GM23338 (cell line): ENCODE measurements around the gene CIT. TPM values are rescaled to one million over a fixed set of nuclear protein-coding genes. Genes with fewer than 3 reads are reported as not detected.

ENCODE experiments used
- ATAC-seq: fragments of 200-7000 bp; cut with Tn5 transposase; 3 replicates; pipeline ENCODE4 v1.9.1; 2020
- DNase-seq: peaks from one replicate; pipeline ENCODE4 v3.0.0-alpha.2; 2015; ENCODE audit warnings: low spot score
- H2AFZ ChIP-seq: fragments of 200-600 bp; sonication (generic); 2 replicates; pipeline ENCODE4 v1.8.0; 2016; ENCODE audit warnings: antibody characterized with exemption, mild to moderate bottlenecking, moderate library complexity
- H3F3A ChIP-seq: fragments of 200-600 bp; sonication (generic); replicated peaks from 2 replicates; pipeline ENCODE4 v1.8.0; 2017; ENCODE audit warnings: antibody characterized with exemption, mixed run types, low read depth
- H3K27ac ChIP-seq: fragments of 200-600 bp; sonication (generic); 2 replicates; pipeline ENCODE4 v1.6.1; 2016; ENCODE audit warnings: low read depth
- H3K27me3 ChIP-seq: fragments of 200-600 bp; sonication (generic); 2 replicates; pipeline ENCODE4 v1.8.0; 2016; ENCODE audit warnings: mild to moderate bottlenecking, mixed run types, moderate library complexity; ENCODE audit not compliant: insufficient read depth
- H3K36me3 ChIP-seq: fragments of 200-600 bp; sonication (generic); 2 replicates; pipeline ENCODE4 v1.8.0; 2016; ENCODE audit warnings: mild to moderate bottlenecking; ENCODE audit not compliant: insufficient read depth
- H3K4me1 ChIP-seq: fragments of 200-600 bp; sonication (generic); 2 replicates; pipeline ENCODE4 v1.8.0; 2016; ENCODE audit warnings: mild to moderate bottlenecking, moderate library complexity; ENCODE audit not compliant: insufficient read depth
- H3K4me2 ChIP-seq: fragments of 200-600 bp; sonication (generic); 2 replicates; pipeline ENCODE4 v1.7.1; 2017; ENCODE audit warnings: mixed run types
- H3K4me3 ChIP-seq: fragments of 200-600 bp; sonication (generic); 2 replicates; pipeline ENCODE4 v1.6.1; 2016; ENCODE audit warnings: mixed run types
- H3K79me2 ChIP-seq: fragments of 200-600 bp; sonication (generic); replicated peaks from 2 replicates; pipeline ENCODE4 v1.8.0; 2017; ENCODE audit warnings: mild to moderate bottlenecking; ENCODE audit not compliant: insufficient read depth
- H3K9me2 ChIP-seq: fragments of 200-600 bp; sonication (generic); 2 replicates; pipeline ENCODE4 v1.8.0; 2017; ENCODE audit not compliant: insufficient read depth
- H4K20me1 ChIP-seq: fragments of 200-600 bp; sonication (generic); replicated peaks from 2 replicates; pipeline ENCODE4 v1.8.0; 2017; ENCODE audit warnings: mild to moderate bottlenecking; ENCODE audit not compliant: insufficient read depth
- H3K27ac Mint-ChIP-seq: 2 replicates; pipeline ENCODE4 v1.8.0; 2020; ENCODE audit warnings: inconsistent platforms, mild to moderate bottlenecking, moderate library complexity, mixed read lengths
- H3K27me3 Mint-ChIP-seq: 3 replicates; pipeline ENCODE4 v1.8.0; 2022; ENCODE audit warnings: low read depth, mild to moderate bottlenecking, moderate library complexity, mixed read lengths, inconsistent platforms; ENCODE audit not compliant: insufficient read depth, poor library complexity
- H3K36me3 Mint-ChIP-seq: 3 replicates; pipeline ENCODE4 v1.8.0; 2021; ENCODE audit warnings: low read depth, mild to moderate bottlenecking, inconsistent platforms, moderate library complexity, mixed read lengths
- H3K4me1 Mint-ChIP-seq: 3 replicates; pipeline ENCODE4 v1.8.0; 2020; ENCODE audit warnings: mild to moderate bottlenecking, inconsistent platforms, mixed read lengths
- H3K4me3 Mint-ChIP-seq: 3 replicates; pipeline ENCODE4 v1.8.0; 2021; ENCODE audit warnings: moderate library complexity, mild to moderate bottlenecking, inconsistent platforms, mixed read lengths
- H3K9me3 Mint-ChIP-seq: 3 replicates; pipeline ENCODE4 v1.8.0; 2020; ENCODE audit warnings: moderate library complexity, mild to moderate bottlenecking, inconsistent platforms, mixed read lengths
- EZH2phosphoT487 ChIP-seq: fragments of 200-600 bp; sonication (generic); IDR thresholded peaks from one replicate; pipeline ENCODE4 v1.8.1; 2018; ENCODE audit warnings: antibody characterized with exemption; ENCODE audit not compliant: unreplicated experiment
- JUNB ChIP-seq: IDR thresholded peaks from one replicate; pipeline ENCODE4 v1.6.1; 2016; ENCODE audit warnings: antibody characterized with exemption; ENCODE audit not compliant: unreplicated experiment
- NANOG ChIP-seq: IDR thresholded peaks from 2 replicates; pipeline ENCODE4 v1.6.1; 2016; ENCODE audit warnings: antibody characterized with exemption, borderline replicate concordance
- REST ChIP-seq: IDR thresholded peaks from one replicate; pipeline ENCODE4 v1.6.1; 2018; ENCODE audit warnings: antibody characterized with exemption; ENCODE audit not compliant: unreplicated experiment
- ZNF114 ChIP-seq: fragments of 250-450 bp; sonication (Bioruptor Pico); IDR thresholded peaks from 2 replicates; pipeline ENCODE4 v1.5.0; 2020; ENCODE audit warnings: mild to moderate bottlenecking, moderate library complexity
- polyA plus RNA-seq: library from polyadenylated mRNA; unstranded; fragments of >200 nt; fragmentation: Nextera tagmentation; extraction: Ambion mirVana; gene quantifications from 2 replicates; pipeline ENCODE4 v1.2.1, GENCODE V29; 2016
- total RNA-seq: library from RNA; depleted of rRNA; stranded (reverse); fragments of >200 nt; shearing (Covaris generic); gene quantifications from 2 replicates; pipeline ENCODE4 v1.2.3, GENCODE V29; 2014
- TF ChIP-seq, protein P1 (sequence below): fragments of 250-450 bp; sonication (Bioruptor Pico); IDR thresholded peaks from 2 replicates; pipeline ENCODE4 v1.5.0; 2020; ENCODE audit warnings: mild to moderate bottlenecking, moderate library complexity

The CIT gene
- total and polyA plus RNA-seq, 2 experiments from 2014 or later = 9.7 to 47.8 TPM

- Histone ChIP-seq H3K4me1 (no peaks in the 10 kb centered on the region), H3F3A (no peaks in the 10 kb centered on the region), H2AFZ (no peak overlapping the region), H3K79me2 (no peaks in the 10 kb centered on the region), H3K4me3 (no peak overlapping the region), H4K20me1 (peaks cover 6% of the 10 kb centered on the region), H3K27ac (no peak overlapping the region), H3K4me2 (no peak overlapping the region), H3K36me3 (peaks cover 5% of the 10 kb centered on the region), H3K27me3 (no peaks in the 10 kb centered on the region), H3K9me2 (no peaks in the 10 kb centered on the region)
- H3K4me1 Mint-ChIP-seq = no peaks in the 10 kb centered on the region
- no peak for ATAC-seq
- H3K9me3 Mint-ChIP-seq = no peaks in the 10 kb centered on the region
- no peak overlapping the region for H3K27ac Mint-ChIP-seq
- DNase-seq = no peak
- no peak for TF ChIP-seq ZNF114 (CRISPR knock-in tag)
- no peak for TF ChIP-seq NANOG
- no peak for TF ChIP-seq EZH2phosphoT487
- no peak for TF ChIP-seq REST
- TF ChIP-seq, protein P1, sequence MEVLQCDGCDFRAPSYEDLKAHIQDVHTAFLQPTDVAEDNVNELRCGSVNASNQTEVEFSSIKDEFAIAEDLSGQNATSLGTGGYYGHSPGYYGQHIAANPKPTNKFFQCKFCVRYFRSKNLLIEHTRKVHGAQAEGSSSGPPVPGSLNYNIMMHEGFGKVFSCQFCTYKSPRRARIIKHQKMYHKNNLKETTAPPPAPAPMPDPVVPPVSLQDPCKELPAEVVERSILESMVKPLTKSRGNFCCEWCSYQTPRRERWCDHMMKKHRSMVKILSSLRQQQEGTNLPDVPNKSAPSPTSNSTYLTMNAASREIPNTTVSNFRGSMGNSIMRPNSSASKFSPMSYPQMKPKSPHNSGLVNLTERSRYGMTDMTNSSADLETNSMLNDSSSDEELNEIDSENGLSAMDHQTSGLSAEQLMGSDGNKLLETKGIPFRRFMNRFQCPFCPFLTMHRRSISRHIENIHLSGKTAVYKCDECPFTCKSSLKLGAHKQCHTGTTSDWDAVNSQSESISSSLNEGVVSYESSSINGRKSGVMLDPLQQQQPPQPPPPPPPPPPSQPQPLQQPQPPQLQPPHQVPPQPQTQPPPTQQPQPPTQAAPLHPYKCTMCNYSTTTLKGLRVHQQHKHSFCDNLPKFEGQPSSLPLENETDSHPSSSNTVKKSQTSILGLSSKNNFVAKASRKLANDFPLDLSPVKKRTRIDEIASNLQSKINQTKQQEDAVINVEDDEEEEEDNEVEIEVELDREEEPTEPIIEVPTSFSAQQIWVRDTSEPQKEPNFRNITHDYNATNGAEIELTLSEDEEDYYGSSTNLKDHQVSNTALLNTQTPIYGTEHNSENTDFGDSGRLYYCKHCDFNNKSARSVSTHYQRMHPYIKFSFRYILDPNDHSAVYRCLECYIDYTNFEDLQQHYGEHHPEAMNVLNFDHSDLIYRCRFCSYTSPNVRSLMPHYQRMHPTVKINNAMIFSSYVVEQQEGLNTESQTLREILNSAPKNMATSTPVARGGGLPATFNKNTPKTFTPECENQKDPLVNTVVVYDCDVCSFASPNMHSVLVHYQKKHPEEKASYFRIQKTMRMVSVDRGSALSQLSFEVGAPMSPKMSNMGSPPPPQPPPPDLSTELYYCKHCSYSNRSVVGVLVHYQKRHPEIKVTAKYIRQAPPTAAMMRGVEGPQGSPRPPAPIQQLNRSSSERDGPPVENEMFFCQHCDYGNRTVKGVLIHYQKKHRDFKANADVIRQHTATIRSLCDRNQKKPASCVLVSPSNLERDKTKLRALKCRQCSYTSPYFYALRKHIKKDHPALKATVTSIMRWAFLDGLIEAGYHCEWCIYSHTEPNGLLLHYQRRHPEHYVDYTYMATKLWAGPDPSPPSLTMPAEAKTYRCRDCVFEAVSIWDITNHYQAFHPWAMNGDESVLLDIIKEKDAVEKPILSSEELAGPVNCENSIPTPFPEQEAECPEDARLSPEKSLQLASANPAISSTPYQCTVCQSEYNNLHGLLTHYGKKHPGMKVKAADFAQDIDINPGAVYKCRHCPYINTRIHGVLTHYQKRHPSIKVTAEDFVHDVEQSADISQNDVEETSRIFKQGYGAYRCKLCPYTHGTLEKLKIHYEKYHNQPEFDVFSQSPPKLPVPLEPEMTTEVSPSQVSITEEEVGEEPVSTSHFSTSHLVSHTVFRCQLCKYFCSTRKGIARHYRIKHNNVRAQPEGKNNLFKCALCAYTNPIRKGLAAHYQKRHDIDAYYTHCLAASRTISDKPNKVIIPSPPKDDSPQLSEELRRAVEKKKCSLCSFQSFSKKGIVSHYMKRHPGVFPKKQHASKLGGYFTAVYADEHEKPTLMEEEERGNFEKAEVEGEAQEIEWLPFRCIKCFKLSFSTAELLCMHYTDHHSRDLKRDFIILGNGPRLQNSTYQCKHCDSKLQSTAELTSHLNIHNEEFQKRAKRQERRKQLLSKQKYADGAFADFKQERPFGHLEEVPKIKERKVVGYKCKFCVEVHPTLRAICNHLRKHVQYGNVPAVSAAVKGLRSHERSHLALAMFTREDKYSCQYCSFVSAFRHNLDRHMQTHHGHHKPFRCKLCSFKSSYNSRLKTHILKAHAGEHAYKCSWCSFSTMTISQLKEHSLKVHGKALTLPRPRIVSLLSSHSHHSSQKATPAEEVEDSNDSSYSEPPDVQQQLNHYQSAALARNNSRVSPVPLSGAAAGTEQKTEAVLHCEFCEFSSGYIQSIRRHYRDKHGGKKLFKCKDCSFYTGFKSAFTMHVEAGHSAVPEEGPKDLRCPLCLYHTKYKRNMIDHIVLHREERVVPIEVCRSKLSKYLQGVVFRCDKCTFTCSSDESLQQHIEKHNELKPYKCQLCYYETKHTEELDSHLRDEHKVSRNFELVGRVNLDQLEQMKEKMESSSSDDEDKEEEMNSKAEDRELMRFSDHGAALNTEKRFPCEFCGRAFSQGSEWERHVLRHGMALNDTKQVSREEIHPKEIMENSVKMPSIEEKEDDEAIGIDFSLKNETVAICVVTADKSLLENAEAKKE (CRISPR knock-in tag) = no peak
- no peak for TF ChIP-seq JUNB
- no peaks in the 10 kb centered on the region for H3K27me3 Mint-ChIP-seq
- peaks cover 72% of the 10 kb centered on the region for H3K36me3 Mint-ChIP-seq
- no peak overlapping the region for H3K4me3 Mint-ChIP-seq
Observed at GRCh38 chr12:119758722-119759121, 118.4 kb downstream of the CIT start.
